Measurements from ENCODE around the gene IMMP2L.
"Not testable (repeated sequence)": the region's sequence is repeated elsewhere in the genome, so short reads cannot be mapped to it uniquely, and the experiment has no call there.

The IMMP2L gene

DNA sequence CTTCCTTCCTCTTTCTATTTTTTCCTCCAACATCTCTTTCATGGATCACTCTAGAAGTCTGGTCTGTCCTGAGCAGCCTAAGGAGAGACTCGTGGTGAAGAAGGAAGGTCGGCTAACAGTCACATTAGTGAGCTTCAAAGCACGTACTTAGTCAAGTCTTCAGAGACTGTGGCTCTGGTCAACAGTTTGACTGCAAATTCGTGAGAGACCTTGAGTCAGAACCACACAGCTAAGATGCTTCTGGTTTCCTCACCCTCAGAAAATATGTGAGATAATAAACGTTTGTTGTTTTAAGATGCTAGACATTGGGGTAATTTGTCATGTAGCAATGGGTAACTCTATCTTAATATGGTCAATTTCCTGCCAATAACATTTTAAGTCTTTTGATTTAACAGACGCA, 597.5 kb downstream of the IMMP2L start:
- DNase-seq: no peak

DNA sequence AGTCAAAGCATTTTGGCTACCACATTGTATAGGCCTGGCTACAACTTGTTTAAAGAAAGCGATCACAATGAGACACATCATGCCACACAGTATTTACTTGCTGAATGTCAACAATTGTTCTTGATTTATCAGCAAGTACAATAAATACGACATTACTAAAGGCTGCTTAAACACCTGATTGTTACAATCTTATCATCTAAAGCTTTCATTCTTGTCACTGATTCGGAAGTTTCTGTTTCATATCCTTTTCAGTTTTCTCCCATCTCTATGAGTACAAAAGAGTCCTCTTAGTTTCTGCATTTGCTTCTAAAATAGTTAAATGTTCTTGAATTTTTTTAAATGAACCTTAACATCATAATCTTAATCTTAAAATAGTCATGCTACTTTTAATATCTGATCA, 599.5 kb downstream of the IMMP2L start:
- DNase-seq: no peak

DNA sequence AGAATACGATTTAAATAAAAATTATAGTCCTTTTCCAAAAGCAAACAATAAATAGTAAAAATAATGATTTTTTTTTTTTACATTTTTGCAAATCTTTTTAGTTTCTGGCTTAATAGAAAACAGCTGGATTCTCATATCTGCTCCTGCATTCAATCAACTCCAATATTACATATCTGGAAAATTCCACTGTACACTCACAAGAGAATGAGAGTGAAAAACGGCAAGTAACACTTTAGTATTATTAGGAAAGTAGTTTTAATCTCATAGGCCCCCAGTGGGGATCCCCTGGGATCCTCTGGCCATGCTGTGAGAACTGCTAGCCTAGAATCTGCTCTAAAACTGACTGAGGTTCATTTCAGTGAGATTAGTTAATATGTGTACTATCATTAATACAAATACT, 599.9 kb downstream of the IMMP2L start:
- DNase-seq: no peak

DNA sequence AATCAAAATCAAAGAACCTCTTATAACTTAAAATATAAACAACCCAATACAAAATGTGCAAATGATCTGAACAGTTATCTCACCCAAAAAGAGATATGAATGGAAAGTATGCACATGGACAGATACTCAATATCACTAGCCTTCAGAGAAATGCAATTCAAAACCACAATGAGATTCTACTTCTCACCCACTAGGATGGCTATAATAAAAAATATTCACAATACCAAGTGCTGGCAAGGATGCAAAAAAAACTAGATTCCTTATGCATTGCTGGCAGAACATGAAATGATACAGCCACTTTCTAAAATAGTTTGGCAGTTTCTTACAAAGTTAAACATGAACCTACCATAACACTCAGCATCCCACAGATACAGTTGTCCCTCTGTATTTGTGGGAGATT, 601.5 kb downstream of the IMMP2L start:
- no peak for DNase-seq

DNA sequence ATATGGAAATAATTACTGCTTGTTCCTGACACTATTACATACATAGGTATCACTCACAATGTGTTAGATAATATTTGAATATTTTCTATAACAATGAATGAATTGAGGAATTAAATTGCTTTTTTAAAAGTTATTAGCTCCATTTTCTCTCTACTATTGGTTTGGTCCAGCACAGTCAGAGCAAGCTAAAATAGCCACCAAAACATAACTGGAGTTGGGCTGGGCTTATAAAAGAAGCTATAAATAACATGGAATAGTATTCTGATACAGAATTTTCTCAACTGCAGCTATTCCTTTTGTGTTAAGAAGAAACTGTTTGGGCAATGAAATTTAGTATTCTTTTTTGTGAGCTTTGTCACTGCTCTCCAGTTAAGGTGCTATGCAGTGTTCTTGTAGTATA, 614.0 kb downstream of the IMMP2L start:
- no peak for DNase-seq

DNA sequence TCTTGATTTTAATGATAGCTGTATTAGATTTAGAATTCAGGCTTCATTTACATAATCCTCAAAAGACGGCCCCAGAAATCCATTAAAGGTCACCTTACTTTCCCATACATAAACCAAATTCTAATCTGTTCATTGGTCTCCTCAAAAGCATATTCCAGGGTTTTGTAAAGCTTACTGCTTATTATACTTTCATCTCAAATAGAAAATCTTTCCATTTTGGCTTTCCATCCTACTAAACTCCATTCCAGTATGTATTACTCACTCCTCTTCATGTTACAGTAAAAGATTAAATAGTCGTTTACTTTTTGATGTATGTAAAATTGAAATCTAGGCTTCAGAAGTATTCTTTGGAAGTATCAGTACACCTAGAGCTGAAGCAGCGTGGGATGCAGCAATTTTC, 614.9 kb downstream of the IMMP2L start:
- no peak for DNase-seq

DNA sequence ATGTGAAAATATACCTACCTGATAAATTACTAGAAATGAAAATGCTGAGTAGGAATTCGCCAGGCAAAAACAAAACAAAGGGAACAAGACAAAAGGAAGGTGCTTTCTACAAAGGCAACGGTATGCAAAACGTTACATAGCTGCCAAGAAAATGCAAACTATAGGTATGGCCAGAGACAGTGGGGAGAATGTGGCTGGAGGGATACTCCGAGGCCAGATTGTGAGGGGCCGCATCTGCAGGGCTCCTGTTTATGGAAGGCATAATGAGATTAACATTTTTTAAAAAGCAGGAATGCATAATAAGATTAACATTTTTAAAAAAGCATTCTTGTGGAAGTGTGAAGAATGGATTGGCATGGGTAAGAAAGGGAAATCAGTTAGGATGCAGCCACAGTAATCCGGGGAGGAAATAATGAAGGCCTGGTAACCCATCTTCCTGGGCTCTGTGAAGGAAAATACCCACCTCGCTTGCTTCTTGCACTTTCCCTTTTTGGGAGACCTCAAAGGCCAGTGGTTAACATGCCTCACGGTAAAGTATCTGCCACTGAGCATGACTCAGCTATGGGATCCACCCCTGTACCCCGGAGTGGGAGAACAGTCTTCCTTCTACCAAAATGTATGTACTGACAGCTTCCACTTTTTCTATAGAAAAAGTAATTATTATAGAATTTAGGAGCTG, 617.2 kb downstream of the IMMP2L start:
- no peak for DNase-seq

DNA sequence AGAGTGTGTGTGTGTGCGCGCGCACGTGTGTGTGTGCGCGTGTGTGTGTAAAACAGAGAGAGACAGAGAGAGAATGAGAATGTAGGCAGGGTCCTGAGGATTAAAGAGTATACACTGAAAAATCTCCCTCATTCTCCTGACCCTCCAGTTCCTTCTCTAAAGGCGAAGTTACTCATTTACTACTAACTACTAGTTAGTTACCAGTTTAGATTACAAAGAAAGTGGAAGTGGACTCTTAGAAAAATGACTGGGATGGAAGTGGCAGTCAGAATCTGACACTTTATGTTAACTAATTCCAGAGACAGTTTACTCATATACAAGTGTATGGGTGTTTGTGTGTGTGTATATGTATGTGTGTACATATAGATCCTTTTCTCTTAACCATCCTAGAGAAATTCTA, 617.8 kb downstream of the IMMP2L start:
- DNase-seq: no peak

DNA sequence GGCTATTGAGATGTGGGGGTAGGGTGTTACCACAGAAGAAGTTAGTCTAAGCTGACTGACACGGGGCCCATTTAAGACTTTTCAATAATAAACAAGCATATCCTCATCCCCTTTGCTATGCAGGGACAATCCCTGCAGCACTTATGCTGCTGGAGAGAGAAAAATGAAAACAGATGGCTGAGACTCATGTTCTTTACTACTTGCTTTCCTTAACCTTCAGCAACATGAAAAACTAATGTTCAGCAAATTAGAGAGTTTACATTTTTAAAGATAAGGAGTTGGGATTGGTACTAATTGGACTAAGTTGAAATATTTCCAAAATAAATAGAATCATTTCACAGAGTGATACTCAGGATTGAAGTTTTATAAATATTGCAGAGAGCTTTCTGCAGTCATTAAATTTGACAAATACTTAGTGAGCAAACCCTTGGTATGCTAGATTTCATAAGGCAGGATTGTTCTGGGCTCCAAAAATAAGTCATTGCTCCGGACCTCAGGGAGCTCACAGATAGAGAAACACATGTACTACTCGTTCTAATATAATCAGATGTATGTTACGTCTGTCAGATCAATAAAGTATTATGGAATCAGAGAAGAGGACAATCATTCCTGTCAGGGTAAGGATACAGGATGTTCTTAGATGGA, 618.5 kb downstream of the IMMP2L start:
- DNase-seq: no peak

DNA sequence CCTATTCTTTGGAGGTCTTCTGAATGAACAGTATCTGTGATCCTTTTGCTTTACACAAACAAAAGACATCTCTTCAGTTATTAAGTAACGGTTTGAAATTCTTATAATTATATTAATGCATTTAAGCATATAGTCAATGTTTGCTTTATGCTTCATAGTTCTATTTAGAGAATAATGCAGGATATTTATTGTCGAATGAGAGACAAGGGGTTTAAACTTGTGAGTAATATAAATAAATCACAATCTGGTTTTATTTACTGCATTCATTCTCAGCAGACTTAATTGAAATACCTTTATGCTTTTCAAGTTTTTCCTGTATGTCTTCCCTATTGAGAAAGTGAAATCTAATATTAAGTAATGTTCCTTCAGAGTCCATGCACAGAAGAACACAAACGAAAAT, 620.9 kb downstream of the IMMP2L start:
- no peak for DNase-seq

DNA sequence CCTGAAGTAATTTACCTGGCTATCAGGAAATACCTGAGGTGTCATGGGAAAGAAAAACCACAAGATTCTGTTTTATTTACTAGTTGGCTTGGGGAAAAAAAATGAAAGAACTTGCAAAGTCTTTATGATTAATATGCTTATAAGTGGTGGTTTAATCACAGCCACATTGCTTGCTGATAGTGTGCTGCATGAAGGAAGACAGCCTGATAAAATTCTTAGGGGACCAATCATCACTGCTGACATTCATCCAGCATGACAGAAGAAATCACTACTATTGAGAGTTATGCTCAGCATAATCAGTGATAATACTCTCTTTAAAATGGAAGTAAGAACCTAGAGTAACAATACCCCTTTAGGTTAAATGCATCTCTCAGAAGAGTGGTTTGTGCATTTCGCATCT, 621.5 kb downstream of the IMMP2L start:
- no peak for DNase-seq

DNA sequence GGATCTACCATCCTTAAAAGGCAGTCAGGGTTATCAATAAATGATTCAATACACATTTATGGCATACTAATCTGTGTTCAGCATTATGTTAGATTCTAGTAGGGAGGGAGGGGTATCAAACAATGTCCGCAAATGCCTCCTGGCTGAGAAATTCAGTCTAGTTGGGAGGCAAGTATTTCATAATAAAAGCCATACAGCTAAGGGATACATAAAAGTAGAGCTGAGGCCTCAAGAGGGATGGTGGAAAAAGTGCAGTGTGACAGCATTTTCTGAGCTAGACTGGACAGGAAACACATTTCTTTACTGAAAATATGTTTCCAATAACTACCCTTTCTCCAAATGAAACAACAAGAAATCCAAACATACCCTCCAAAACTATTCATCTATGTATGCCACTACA, 624.1 kb downstream of the IMMP2L start:
- no peak for DNase-seq

DNA sequence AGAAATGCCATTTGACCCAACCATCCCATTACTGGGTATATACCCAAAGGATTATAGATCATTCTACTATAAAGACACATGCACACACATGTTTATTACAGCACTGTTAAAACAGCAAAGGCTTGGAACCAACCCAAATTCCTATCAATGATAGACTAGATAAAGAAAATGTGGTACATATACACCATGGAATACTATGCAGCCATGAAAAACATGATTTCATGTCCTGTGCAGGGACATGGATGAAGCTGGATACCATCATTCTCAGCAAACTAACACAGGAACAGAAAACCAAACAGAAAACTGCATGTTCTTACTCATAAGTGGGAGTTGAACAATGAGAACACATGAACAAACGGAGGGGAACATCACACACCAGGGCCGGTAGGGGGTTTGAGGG, 625.6 kb downstream of the IMMP2L start:
- DNase-seq: not testable (repeated sequence)

DNA sequence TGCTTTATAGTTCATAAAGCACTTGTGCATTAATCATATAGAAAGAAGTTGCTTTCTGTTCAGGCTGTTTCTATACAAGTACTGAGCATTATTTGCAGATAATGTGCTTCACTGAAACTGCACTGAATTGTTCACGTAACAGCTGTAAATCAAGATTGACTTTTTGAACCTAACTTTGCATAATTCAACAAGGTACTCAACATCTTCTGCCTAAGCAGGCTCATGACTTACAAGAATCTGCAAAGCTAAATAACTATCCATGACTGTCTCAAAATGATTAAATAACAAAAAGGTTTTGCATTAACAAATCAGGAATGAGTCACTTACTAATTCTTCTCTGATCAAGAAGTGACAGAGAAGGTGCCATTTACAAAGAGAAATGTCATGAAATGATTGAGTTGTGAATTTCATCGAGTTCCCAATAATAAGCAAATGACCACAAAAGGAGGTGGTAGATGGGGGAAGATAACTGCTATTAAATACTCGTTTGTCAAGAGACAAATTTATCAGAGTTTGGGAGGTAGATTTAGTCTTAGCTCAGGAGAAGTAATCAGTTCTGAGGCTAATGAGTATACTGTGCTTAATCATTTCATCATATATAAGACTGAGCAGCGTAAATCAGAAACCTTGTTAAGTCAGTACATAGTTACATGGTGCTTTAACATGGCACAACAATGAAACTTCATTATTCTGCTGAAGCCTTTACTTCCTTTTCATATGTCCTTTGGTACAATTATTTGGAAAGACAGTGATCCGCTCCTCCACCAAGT, 632.6 kb downstream of the IMMP2L start:
- DNase-seq: no peak

DNA sequence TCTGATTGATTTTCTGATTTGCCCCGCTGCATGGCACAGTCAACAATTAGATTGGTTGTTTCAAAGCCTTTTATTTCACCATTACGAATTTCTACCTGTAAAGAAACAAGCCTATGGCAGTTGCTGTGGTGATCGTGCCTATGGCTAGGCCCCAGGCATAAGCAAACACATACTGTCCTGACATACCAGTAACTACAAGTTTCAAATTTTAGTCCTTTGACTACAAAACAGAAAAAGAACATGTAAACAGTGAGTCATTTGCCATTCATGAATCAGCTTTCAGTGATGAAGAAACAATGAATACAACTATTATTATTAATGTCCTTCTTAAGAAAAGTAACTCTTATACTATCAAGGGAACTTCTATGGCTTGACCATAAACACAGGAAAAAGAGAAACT, 639.4 kb downstream of the IMMP2L start:
- no peak for DNase-seq

DNA sequence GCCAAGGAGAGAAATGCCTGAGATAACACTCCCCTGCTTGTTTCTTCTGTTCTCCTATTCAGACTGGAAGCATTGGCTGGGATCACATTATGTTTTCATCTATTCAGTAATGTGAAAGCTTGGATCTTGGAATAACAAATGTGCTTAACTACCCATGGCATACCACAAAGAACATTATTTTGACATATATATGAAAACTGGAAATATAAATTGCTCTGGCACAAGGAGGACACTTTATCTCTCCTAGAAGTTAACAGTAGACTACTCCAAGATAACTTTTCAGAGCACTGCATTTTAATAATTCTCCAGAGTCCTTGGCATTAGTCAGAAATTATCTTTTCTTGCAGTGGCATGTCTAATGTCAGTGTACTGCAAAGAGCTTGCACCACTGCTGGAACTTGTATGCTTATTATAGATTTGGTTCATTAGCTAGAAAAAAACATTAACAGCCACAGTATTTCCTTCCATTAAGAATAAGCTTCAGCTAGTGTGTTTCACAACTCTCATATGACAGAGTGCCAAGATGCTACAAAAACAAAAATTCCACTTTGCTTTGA, 640.6 kb downstream of the IMMP2L start:
- no peak for DNase-seq

DNA sequence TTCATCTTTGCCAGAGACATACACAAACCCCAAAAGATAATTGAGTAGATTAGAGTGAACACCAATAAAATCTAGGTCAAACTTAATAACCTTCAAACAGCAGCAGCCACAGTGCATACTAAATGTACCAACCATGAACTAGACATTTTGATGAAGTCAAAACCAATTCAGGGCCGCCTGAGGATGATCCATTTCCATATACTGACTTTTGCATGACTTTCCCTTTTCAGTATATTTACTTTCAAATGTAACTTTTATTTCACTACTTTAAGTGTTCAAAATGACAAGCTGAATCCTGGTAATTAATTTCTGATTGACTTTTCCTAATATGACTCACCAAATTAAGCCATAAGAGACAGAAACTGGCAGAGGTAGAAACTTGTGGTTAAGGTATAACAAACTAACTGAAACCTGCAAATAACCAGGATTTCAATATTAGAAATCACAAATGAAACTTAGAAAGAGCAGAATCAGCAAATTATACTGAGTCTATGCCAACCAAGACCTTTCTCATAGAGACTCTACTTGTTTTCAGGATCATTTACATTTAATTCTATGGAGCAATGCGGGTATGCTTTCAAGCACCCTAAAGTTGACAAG, 643.2 kb downstream of the IMMP2L start:
- no peak for DNase-seq

DNA sequence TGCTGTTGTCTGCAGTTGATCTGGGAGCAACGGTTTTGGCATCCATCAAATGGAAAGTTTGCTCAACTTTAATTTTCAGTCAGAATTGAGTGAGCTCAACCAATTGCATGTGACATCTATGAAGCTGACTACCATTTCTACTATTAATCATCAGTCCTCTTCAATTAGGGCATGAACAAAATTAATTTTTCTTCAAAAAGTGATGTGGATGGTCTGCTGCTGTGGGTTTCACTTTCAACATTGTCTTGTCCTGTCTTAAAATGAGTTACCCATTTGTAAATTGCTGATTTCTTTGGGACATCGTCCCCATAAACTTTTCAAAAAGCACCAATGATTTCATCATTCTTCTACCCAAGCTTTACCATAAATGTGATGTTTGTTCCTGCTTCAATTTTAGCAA, 648.0 kb downstream of the IMMP2L start:
- no peak for DNase-seq

DNA sequence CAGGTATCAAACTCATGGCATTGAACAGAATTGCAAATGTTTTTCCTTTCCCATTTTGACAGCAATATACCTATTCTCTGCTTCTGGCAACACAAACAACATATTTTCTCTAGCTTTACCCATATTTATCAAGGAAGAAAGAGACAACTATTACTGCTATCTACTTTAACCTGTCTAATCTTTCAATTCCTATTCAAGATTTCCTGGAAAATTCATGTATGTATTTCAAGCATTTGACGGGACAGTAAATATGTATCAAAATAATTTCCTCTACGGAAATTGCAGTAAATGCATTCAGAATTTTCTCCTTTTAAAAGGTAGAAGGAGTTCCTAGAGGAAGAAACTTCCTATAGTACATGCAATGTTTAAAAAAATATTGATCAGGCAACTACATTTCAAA, 650.7 kb downstream of the IMMP2L start:
- DNase-seq: no peak

DNA sequence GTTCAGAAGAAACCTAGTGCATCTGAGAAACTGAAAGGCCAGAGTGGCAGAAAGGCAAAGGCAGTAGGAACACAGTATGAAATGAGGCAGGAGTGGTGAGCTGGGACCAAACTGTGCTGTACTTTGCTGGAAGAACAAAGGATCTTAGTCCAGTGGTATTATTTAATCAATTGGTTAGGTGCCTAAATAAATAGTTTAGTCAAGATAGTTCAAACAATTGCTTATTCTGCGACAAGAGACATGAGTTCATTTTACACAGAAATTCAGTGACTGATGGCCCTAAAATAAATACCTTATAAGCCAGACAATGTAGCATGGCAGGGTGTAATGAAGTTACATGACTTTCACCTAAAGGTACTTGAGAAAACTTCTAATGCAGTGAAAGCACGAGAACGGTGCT, 653.2 kb downstream of the IMMP2L start:
- no peak for DNase-seq

DNA sequence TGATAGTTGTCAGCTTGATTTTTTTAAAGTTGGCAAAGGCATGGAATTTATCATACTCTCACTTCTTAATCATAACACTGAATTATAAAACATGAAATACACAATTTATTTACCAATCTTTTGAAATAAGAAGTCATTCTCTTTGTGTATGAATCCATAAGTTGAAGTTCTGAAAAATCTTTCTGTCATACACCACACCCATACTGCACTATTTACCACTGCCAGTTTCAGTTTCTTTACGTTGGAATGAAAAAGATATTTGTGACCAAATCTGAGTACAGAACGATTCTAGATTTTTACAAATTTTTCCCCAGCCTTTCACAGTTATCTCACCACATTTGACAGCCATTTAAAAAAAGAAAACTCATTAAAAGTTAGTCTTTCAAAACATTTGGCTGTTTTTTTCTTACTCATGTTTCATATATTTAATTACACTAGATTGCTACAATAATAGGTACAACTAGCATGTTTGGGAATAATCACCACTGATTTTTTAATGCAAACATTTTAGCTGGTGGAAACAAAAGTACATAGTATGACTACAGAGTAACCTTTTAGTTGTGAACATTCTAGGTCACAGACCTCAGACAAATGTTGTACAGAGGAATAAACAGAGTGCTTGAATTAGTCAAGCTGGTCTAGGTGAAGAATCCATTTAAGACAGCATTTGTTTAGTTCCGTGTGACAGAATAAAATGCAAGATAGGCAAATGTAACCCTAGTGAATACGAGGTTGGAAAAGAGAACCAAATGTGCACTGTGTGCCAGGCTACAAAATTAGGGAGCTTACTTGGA, 656.3 kb downstream of the IMMP2L start:
- DNase-seq: no peak

DNA sequence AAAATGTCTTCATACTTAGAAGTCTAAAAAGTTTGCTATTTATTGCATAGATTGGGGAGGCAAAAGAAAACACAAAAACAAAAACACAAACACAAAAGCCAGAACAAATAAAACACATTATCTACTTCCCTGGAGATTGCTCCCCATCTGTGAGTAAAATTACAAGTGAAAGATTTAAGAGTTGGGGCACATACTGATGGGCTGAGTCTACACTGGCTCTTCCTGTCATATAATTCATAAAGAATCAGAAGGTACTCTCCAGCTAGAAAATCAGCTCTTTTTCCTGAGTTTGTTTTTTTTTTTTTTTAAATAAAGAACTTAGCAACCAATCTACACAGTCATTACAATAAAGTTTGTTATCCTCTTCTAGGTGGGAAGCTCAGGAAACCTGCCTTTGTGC, 663.8 kb downstream of the IMMP2L start:
- no peak for DNase-seq

DNA sequence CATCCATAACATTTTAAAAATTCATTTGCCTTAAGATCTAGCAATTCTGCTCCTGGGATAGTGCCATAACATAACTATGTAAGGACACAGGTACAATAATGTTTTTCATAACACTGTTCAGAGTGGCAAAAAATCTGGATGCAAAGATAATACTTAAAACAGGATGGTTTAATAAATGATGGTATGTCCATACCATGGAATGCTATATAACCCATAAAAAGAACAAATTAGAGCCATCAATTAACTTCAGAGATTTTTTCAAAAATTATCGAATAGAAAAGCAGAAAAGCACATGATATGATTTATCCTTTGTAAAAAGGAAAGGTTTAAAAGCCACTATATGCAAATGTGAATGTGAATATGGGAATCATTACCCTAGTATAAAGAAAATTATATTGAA, 664.8 kb downstream of the IMMP2L start:
- no peak for DNase-seq

All from cortex of kidney (tissue), 1 donor.